Prostate gland (tissue), 2 donors: ENCODE measurements around the gene HNRNPLL. TPM values are rescaled to one million over a fixed set of nuclear protein-coding genes. Genes with fewer than 3 reads are reported as not detected.
A peak's percentile ranks its signal among the peaks of the same experiment; 100 is the strongest.
"Not testable (repeated sequence)": the region's sequence is repeated elsewhere in the genome, so short reads cannot be mapped to it uniquely, and the experiment has no call there.

Source experiments
- DNase-seq: peaks from one replicate; pipeline ENCODE4 v3.0.0-alpha.2; 2019; ENCODE audit warnings: low spot score
- H3K27ac ChIP-seq, 2 donors: fragments of 200-600 bp; sonication (generic); 2 replicates each; pipeline ENCODE4 v1.5.1; 2017 to 2019
- H3K27me3 ChIP-seq: fragments of 200-600 bp; sonication (generic); replicated peaks from 2 replicates; pipeline ENCODE4 v1.5.1; 2019; ENCODE audit not compliant: insufficient read depth
- H3K36me3 ChIP-seq, 2 donors: fragments of 200-600 bp; sonication (generic); 1 replicate in 1 of 2; 2 replicates in 1 of 2; pipeline versions ENCODE4 v1.5.1 to v1.8.1; 2017 to 2019
- H3K4me1 ChIP-seq: fragments of 200-600 bp; sonication (generic); replicated peaks from 2 replicates; pipeline ENCODE4 v1.5.1; 2019
- H3K4me3 ChIP-seq, 2 donors: fragments of 200-600 bp; sonication (generic); 2 replicates each; pipeline ENCODE4 v1.5.1; 2017 to 2019
- H3K9me3 ChIP-seq: fragments of 200-600 bp; sonication (generic); 2 replicates; pipeline ENCODE4 v1.5.1; 2017
- POLR2A ChIP-seq: fragments of 450-650 bp; IDR thresholded peaks from one replicate; pipeline ENCODE4 v1.6.1; 2016; ENCODE audit warnings: antibody characterized with exemption, mild to moderate bottlenecking
- POLR2AphosphoS5 ChIP-seq: sonication (generic); formaldehyde crosslinking; IDR thresholded peaks from one replicate; pipeline ENCODE4 v1.6.1; 2017; ENCODE audit warnings: antibody characterized with exemption
- WGBS: methylation state at CpG from one replicate; pipeline ENCODE4 v1.1.5; 2018; 5-methylcytosine and 5-hydroxymethylcytosine counted together
- intact Hi-C: fragments of 100-400 bp; cut with DNase I; formaldehyde crosslinking; loops from one replicate; pipeline ENCODE4 v1.14.2; 2022
- total RNA-seq, 2 donors: library from RNA; depleted of rRNA; stranded (reverse); fragments of >200 nt; gene quantifications; one replicate each; pipeline ENCODE4 v1.1.0, GENCODE V29; 2016
- TF ChIP-seq, protein P1 (sequence below), 4 experiments: fragments of 200-600 bp in 2 of 4; fragments of 450-650 bp in 2 of 4; sonication (generic) in 2 of 4; IDR thresholded peaks; 1 replicate in 3 of 4; 2 replicates in 1 of 4; pipeline ENCODE4 v1.5.1; 2016 to 2019; ENCODE audit warnings: antibody characterized with exemption in 4 of 4, mild to moderate bottlenecking in 2 of 4, moderate library complexity in 2 of 4

HNRNPLL gene
- total RNA-seq, 2 donors from 2014 or later, result 36.1 to 63.6 TPM

DNA sequence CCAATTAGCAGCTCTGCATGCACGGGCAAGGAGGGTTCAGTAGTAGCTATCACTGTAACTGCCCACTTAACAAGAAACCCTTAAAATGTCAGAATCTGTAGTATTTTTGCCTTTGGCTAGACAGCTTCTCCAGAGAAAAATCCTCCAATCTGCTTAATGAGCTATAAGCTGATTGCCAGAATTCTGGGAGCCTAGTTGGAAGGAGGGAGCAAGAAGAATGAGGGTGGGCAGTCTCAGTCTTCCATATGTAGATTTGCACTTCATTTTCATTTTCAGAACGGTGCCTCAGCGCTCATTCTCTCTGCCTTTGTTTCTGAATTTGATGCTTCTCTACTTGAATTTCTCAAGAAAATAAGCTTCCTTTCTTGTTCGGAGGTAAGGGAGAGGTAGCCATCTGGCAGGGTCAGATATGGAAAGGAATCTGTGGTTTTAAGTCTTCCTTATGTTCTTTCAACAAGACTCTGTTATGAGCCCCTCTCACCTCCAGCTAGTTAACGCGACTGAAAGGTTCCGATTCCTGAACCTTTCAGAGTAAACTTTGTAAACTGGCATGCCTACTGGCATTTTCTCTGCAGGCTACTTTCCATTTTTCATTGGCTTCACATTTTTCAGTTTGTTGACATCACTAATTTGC, 53.5 kb downstream of the HNRNPLL start:
- Histone ChIP-seq H3K4me3 (no peak overlapping the region), H3K27me3 (no peaks in the 10 kb centered on the region), H3K4me1 (no peaks in the 10 kb centered on the region), H3K27ac (no peak overlapping the region), H3K9me3 (no peaks in the 10 kb centered on the region), H3K36me3 (no peaks in the 10 kb centered on the region)
- intact Hi-C loops, result no loop called here
- DNase-seq, result no peak
- TF ChIP-seq, protein P1, sequence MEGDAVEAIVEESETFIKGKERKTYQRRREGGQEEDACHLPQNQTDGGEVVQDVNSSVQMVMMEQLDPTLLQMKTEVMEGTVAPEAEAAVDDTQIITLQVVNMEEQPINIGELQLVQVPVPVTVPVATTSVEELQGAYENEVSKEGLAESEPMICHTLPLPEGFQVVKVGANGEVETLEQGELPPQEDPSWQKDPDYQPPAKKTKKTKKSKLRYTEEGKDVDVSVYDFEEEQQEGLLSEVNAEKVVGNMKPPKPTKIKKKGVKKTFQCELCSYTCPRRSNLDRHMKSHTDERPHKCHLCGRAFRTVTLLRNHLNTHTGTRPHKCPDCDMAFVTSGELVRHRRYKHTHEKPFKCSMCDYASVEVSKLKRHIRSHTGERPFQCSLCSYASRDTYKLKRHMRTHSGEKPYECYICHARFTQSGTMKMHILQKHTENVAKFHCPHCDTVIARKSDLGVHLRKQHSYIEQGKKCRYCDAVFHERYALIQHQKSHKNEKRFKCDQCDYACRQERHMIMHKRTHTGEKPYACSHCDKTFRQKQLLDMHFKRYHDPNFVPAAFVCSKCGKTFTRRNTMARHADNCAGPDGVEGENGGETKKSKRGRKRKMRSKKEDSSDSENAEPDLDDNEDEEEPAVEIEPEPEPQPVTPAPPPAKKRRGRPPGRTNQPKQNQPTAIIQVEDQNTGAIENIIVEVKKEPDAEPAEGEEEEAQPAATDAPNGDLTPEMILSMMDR (IDR thresholded peaks at IDR 0.05), result no peak
- no peak for TF ChIP-seq POLR2A
- no peak for TF ChIP-seq POLR2AphosphoS5
- 68% methylated on average over 7 of the region's 7 CpGs for WGBS

DNA sequence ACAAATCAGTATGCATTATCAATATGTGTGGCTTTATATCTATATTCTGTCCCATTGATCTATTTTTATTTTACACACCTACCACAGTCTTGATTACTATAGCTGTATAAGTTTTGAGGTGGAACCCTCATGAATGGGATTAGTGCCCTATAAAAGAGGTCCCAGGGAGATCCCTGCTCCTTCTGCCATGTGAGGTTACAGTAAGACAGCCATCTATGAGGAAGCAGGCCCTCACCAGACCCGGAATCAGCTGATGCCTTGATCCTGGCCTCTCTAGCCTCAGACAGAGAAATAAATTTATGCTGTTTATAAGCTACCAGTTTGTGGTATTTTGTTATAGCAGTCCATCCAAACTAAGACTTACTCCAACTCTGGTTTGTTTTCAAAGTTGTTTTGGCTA, 54.9 kb downstream of the HNRNPLL start:
- Histone ChIP-seq H3K4me1 (no peaks in the 10 kb centered on the region), H3K27ac (no peak overlapping the region), H3K9me3 (no peaks in the 10 kb centered on the region), H3K27me3 (no peaks in the 10 kb centered on the region), H3K36me3 (no peaks in the 10 kb centered on the region), H3K4me3 (no peak overlapping the region)
- TF ChIP-seq POLR2AphosphoS5, result no peak
- no peak for TF ChIP-seq POLR2A
- TF ChIP-seq, protein P1 (IDR thresholded peaks at IDR 0.05), result no peak
- DNase-seq, result no peak
- WGBS, result 86% methylated on average over 1 of the region's 1 CpG
- intact Hi-C loops, result no loop called here

DNA sequence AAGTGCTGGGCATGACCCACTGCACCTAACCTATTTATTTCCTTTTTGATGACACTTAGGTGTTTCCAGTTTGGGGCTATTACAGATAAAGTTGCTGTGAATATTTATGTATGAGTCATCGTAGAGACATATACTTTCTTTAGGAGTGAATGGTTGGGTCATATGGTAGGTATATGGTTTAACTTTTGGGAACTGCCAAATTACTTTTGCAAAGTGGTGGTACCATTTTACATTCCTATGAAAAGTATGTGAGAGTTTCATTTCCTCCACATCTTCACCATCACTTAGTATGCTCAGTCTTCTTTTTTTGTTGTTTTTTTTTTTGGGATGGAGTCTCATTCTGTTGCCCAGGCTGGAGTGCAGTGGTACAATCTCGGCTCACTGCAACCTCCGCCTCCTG, 56.1 kb downstream of the HNRNPLL start:
- Histone ChIP-seq H3K27ac (no peak overlapping the region), H3K9me3 (no peaks in the 10 kb centered on the region), H3K4me1 (no peaks in the 10 kb centered on the region), H3K27me3 (no peaks in the 10 kb centered on the region), H3K36me3 (no peaks in the 10 kb centered on the region), H3K4me3 (no peak overlapping the region)
- 91% methylated on average over 3 of the region's 3 CpGs for WGBS
- no peak for DNase-seq
- intact Hi-C loops, result no loop called here
- TF ChIP-seq POLR2AphosphoS5, result no peak
- TF ChIP-seq POLR2A, result no peak

DNA sequence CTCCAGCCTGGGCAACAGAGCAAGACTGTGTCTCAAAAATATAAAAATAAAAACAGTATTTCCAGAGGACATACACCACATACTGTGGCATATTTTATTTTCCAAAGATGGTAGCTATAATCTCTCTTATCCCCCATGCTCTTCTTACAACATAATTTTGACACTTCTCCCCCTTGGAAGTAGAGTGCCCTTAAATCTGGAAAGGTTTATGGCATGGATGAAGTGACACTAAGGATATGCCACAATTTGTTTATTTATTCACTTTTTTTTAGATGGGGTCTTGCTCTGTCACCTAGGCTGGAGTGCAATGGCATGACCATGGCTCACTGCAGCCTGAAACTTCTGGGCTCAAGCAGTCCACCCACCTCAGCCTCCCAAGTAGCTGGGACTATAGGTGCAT, 56.7 kb downstream of the HNRNPLL start:
- no peaks in the 10 kb centered on the region for H3K4me1 ChIP-seq
- no peaks in the 10 kb centered on the region for H3K27me3 ChIP-seq
- H3K9me3 ChIP-seq, result no peaks in the 10 kb centered on the region
- H3K27ac ChIP-seq, result no peak overlapping the region
- H3K4me3 ChIP-seq, result no peak overlapping the region
- DNase-seq, result no peak
- H3K36me3 ChIP-seq, result no peaks in the 10 kb centered on the region
- intact Hi-C loops, result no loop called here
- TF ChIP-seq POLR2A (no peak), POLR2AphosphoS5 (no peak)
- TF ChIP-seq, protein P1 (IDR thresholded peaks at IDR 0.05), result no peak

DNA sequence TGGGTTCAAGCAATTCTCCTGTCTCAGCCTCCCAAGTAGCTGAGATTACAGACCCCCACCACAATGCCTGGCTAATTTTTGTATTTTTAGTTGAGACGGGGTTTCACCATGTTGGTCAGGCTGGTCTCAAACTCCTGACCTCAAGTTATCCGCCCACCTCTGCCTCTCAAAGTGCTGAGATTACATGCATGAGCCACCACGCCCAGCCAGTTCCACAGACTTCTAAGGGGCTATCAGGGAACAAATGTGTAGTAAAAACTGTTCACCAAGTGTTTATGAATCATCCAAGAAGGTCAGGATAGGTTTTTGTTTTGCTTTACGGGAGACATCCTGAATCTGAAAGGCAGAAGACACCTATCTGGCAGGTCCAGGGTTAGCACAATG, 60.5 kb downstream of the HNRNPLL start:
- intact Hi-C loops, H3K27ac ChIP-seq, H3K27me3 ChIP-seq, H3K4me3 ChIP-seq, H3K9me3 ChIP-seq, H3K4me1 ChIP-seq, DNase-seq, H3K36me3 ChIP-seq: not testable (repeated sequence)
- WGBS, result 80% methylated on average over 4 of the region's 4 CpGs

DNA sequence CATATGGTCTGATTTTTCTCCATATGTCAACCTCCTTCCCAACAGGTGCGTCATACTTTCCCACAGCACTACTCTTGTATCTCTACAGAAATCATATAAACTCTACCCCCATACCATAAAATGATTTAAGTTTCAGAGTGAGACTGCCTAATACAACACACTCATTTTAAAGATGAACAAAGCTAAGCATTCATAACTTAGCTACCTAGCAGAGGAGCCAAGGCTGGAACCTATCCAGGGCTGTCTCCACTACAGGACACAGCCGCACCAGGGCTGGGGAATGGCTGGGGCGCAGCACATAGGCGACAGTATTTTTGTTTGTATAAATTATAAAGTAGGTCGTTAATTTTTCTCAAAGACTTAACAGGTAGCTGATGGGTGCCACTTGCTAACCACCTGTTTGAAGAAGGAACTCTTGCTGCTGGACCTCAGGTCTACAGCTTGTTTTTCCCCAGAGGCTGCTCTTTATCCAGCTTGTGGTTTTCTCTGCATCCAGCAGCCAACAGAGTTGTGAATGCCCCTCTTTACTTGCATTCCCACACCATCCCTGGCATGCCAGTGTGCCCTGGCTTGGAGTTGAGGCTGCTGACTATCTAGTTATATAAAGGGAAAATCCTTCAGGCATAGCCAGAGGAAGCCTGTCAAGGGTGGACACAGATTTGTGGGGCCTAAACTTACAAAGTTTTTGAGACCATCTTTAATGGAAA, 62.0 kb downstream of the HNRNPLL start:
- WGBS, result 12% methylated on average over 5 of the region's 5 CpGs
- no peak overlapping the region for H3K27ac ChIP-seq
- no peaks in the 10 kb centered on the region for H3K4me1 ChIP-seq
- H3K36me3 ChIP-seq, result no peaks in the 10 kb centered on the region
- H3K4me3 ChIP-seq, result no peak overlapping the region
- TF ChIP-seq, protein P1 (IDR thresholded peaks at IDR 0.05), result no peak
- no peak for TF ChIP-seq POLR2A
- no peak for TF ChIP-seq POLR2AphosphoS5
- no peaks in the 10 kb centered on the region for H3K9me3 ChIP-seq
- H3K27me3 ChIP-seq, result no peaks in the 10 kb centered on the region
- peak; percentile 69 for DNase-seq
- intact Hi-C loops, result no loop called here
